ENCODE results near the gene LRIG3. TPM values are rescaled to one million over a fixed set of nuclear protein-coding genes. Genes with fewer than 3 reads are reported as not detected.

Gene LRIG3
- total and polyA plus RNA-seq, 12 donors: 1.8 to 8.5 (median 6.4) TPM

- Histone ChIP-seq H3K27ac (no peak overlapping the region), H3K36me3 (no peaks in the 10 kb centered on the region), H3K4me1 (peaks cover 0 to 16% (median 4%) of the 10 kb centered on the region in 9 donors), H3K4me3 (no peak overlapping the region), H3K9me3 (no peaks in the 10 kb centered on the region), H3K27me3 (no peaks in the 10 kb centered on the region)
- ATAC-seq: no peak
- TF ChIP-seq CTCF (IDR thresholded peaks at IDR 0.05): no peak
- 52 to 57% methylated on average over 2 of the region's 2 CpGs for WGBS, 2 donors
- DNase-seq: no peak
- intact Hi-C loops (cut with DNase I): no loop called here
Observed at GRCh38 chr12:58925751-58926150, 5.4 kb upstream of the LRIG3 start.

- no peaks in the 10 kb centered on the region for H3K36me3 ChIP-seq
- DNase-seq (no peak), ATAC-seq (peak in 1 of 8 donors; percentile 16)
- no peak overlapping the region for H3K27ac ChIP-seq
- intact Hi-C loops (cut with DNase I): no loop called here
- TF ChIP-seq CTCF (IDR thresholded peaks at IDR 0.05): no peak
- WGBS, 2 donors: 3 to 6% methylated on average over 1 of the region's 1 CpG
- peaks cover 0 to 5% (median 0%) of the 10 kb centered on the region in 7 donors for H3K27me3 ChIP-seq
- H3K4me3 ChIP-seq: no peak overlapping the region
- H3K4me1 ChIP-seq: peaks cover 0 to 18% (median 6%) of the 10 kb centered on the region in 9 donors
- H3K9me3 ChIP-seq: no peaks in the 10 kb centered on the region
Observed at GRCh38 chr12:58925111-58925611, 4.9 kb upstream of the LRIG3 start.

- Histone ChIP-seq H3K27me3 (peaks cover 0 to 10% (median 0%) of the 10 kb centered on the region in 7 donors), H3K27ac (no peak overlapping the region), H3K36me3 (no peaks in the 10 kb centered on the region), H3K9me3 (no peaks in the 10 kb centered on the region), H3K4me1 (peaks cover 0 to 18% (median 10%) of the 10 kb centered on the region in 9 donors), H3K4me3 (no peak overlapping the region)
- intact Hi-C loops (cut with DNase I): no loop called here
- 91 to 94% methylated on average over 1 of the region's 1 CpG for WGBS, 2 donors
- TF ChIP-seq CTCF (IDR thresholded peaks at IDR 0.05): no peak
- ATAC-seq (no peak), DNase-seq (no peak)
Observed at GRCh38 chr12:58924652-58925051, 4.3 kb upstream of the LRIG3 start.

GRCh38 chr12:58923781-58924180 lies 3.5 kb upstream of the LRIG3 start:
- intact Hi-C loops (cut with DNase I): no loop called here
- WGBS, 2 donors: 87 to 89% methylated on average over 4 of the region's 4 CpGs
- Histone ChIP-seq H3K4me3 (no peak overlapping the region), H3K27ac (no peak overlapping the region), H3K4me1 (peaks cover 0 to 18% (median 12%) of the 10 kb centered on the region in 9 donors), H3K9me3 (no peaks in the 10 kb centered on the region), H3K36me3 (no peaks in the 10 kb centered on the region), H3K27me3 (peaks cover 0 to 15% (median 0%) of the 10 kb centered on the region in 7 donors)
- DNase-seq (no peak), ATAC-seq (no peak)
- no peak for TF ChIP-seq CTCF (IDR thresholded peaks at IDR 0.05)

Data from heart right ventricle (tissue), 16 donors.